Measurements from ENCODE around the gene ADAM33. TPM values are rescaled to one million over a fixed set of nuclear protein-coding genes. Genes with fewer than 3 reads are reported as not detected.

Gene ADAM33
- total and polyA plus RNA-seq, 2 of the 13 experiments (the other 11 are each of a cell fraction or from before 2014, with no cell fraction given), result not detected

GRCh38 chr20:3729378-3729777 is 47.6 kb upstream of the ADAM33 start:
- in situ Hi-C loops (cut with HindIII; ENCODE audit: extremely low pct_ligation_motif_present, low pct_unique_long_range_greater_than_20kb), result no loop called here
- 34% methylated on average over 4 of the region's 6 CpGs for WGBS (ENCODE audit: low lambda C conversion rate)
- no peaks in the 10 kb centered on the region for H3K36me3 ChIP-seq (replicated peaks in 1 of 2; ENCODE audit: control insufficient read depth in 1 of 2, insufficient read depth in 2 of 2, low read length in 2 of 2)
- ATAC-seq (no peak), DNase-seq (ENCODE audit: low spot score) (no peak), FAIRE-seq (no peak)
- no peak for TF ChIP-seq RAD21 (CRISPR knock-in tag; IDR thresholded peaks at IDR 0.05)
- TF ChIP-seq CBFB (CRISPR knock-in tag; IDR thresholded peaks at IDR 0.05), result no peak
- no peak for TF ChIP-seq ISL2 (CRISPR knock-in tag; IDR thresholded peaks at IDR 0.05)
- peak; percentile 87 for TF ChIP-seq MNT (IDR thresholded peaks at IDR 0.05)
- TF ChIP-seq ZNF577 (CRISPR knock-in tag; IDR thresholded peaks at IDR 0.05; ENCODE audit: borderline replicate concordance, low read depth), result no peak
- H3K79me2 ChIP-seq (ENCODE audit: insufficient read depth, low read length), result no peaks in the 10 kb centered on the region
- H4K20me1 ChIP-seq (ENCODE audit: insufficient read depth, low read length), result no peaks in the 10 kb centered on the region; the same call in 1 of the 2 replicates
- POLR2A ChIA-PET, result no interaction called here
- no peak overlapping the region for H3K27ac ChIP-seq (ENCODE audit: extremely low read length, insufficient read depth, low read length)
- no peak overlapping the region for H3K4me2 ChIP-seq (ENCODE audit: low read depth, low read length)
- H3K4me1 ChIP-seq (ENCODE audit: insufficient read depth, low read length), result 0 out of 2 replicates have a peak, but pooled peaks cover 5% of the 10 kb centered on the region
- no peaks in the 10 kb centered on the region for H3K9me3 ChIP-seq (ENCODE audit: low read length)
- H3K27me3 ChIP-seq (ENCODE audit: control insufficient read depth in 1 of 2, insufficient read depth in 2 of 2, low read length in 2 of 2), result peaks cover 22 to 67% of the 10 kb centered on the region in 2 experiments; a peak in 4 of 5 replicates
- H3K4me3 ChIP-seq (replicated peaks in 1 of 3; ENCODE audit: insufficient read depth in 1 of 3, low read depth in 2 of 3, low read length in 3 of 3), result no peak overlapping the region
- H2AFZ ChIP-seq (ENCODE audit: low read length), result no peak overlapping the region
- no TSS peak for BruUV-seq (replicated peaks)
- CTCF ChIA-PET (ENCODE audit: low intra/inter-chr PET ratio, low total read pairs), result no interaction called here
- intact Hi-C loops (cut with micrococcal nuclease; ENCODE audit: unreplicated experiment), result no loop called here
- no peak overlapping the region for H3K9ac ChIP-seq (ENCODE audit: insufficient read depth, low read depth, low read length)

- in situ Hi-C loops (cut with HindIII; ENCODE audit: extremely low pct_ligation_motif_present, low pct_unique_long_range_greater_than_20kb) (no loop called here), intact Hi-C loops (cut with micrococcal nuclease; ENCODE audit: unreplicated experiment) (no loop called here)
- ChIA-PET POLR2A (no interaction called here), CTCF (ENCODE audit: low intra/inter-chr PET ratio, low total read pairs) (no interaction called here)
- 0 out of 2 replicates have a peak, but pooled peaks cover 5% of the 10 kb centered on the region for H3K4me1 ChIP-seq (ENCODE audit: insufficient read depth, low read length)
- DNase-seq (ENCODE audit: low spot score), result no peak
- no peaks in the 10 kb centered on the region for H3K36me3 ChIP-seq (replicated peaks in 1 of 2; ENCODE audit: control insufficient read depth in 1 of 2, insufficient read depth in 2 of 2, low read length in 2 of 2)
- H3K27me3 ChIP-seq (ENCODE audit: control insufficient read depth in 1 of 2, insufficient read depth in 2 of 2, low read length in 2 of 2), result peaks cover 21 to 67% of the 10 kb centered on the region in 2 experiments; a peak in 4 of 5 replicates
- no peak overlapping the region for H2AFZ ChIP-seq (ENCODE audit: low read length)
- no peaks in the 10 kb centered on the region for H3K79me2 ChIP-seq (ENCODE audit: insufficient read depth, low read length)
- no TSS peak for BruUV-seq (replicated peaks)
- H3K9me3 ChIP-seq (ENCODE audit: low read length), result no peaks in the 10 kb centered on the region
- H3K9ac ChIP-seq (ENCODE audit: insufficient read depth, low read depth, low read length), result no peak overlapping the region
- TF ChIP-seq GABPA (IDR thresholded peaks at IDR 0.05; ENCODE audit: low read depth, low read length) (peak; percentile 14; the same call in 1 of the 2 replicates), GABPA (CRISPR knock-in tag; IDR thresholded peaks at IDR 0.05; ENCODE audit: low read depth) (no peak), ELF4 (CRISPR knock-in tag; IDR thresholded peaks at IDR 0.05; ENCODE audit: borderline replicate concordance) (no peak)
- FAIRE-seq, result no peak
- no peak overlapping the region for H3K4me3 ChIP-seq (replicated peaks in 1 of 3; ENCODE audit: insufficient read depth in 1 of 3, low read depth in 2 of 3, low read length in 3 of 3)
- WGBS (ENCODE audit: low lambda C conversion rate), result 0% methylated on average over 1 of the region's 3 CpGs
- no peak overlapping the region for H3K4me2 ChIP-seq (ENCODE audit: low read depth, low read length)
- no peak for ATAC-seq
- H4K20me1 ChIP-seq (ENCODE audit: insufficient read depth, low read length), result no peaks in the 10 kb centered on the region; the same call in 1 of the 2 replicates
- H3K27ac ChIP-seq (ENCODE audit: extremely low read length, insufficient read depth, low read length), result no peak overlapping the region
These were observed 47.1 kb upstream of the ADAM33 start for GRCh38 chr20:3728876-3729275.
